Liver (tissue), 9 donors: ENCODE results near the gene CDH22. TPM values are rescaled to one million over a fixed set of nuclear protein-coding genes. Genes with fewer than 3 reads are reported as not detected.

Experiments used
- DNase-seq: peaks from one replicate; pipeline ENCODE4 v3.0.0-alpha.2; 2017; ENCODE audit warnings: low spot score
- H3K27ac ChIP-seq, 2 donors: one replicate each; pipeline ENCODE4 v1.7.0; 2013; ENCODE audit warnings: inconsistent platforms in 2 of 2, low read length in 2 of 2, control low read depth in 1 of 2, low read depth in 1 of 2, mild to moderate bottlenecking in 1 of 2
- H3K27me3 ChIP-seq, 4 donors: one replicate each; pipeline versions ENCODE4 v1.6.1 to v1.7.0; 2013; ENCODE audit warnings: low read length in 3 of 4, inconsistent platforms in 1 of 4, mild to moderate bottlenecking in 1 of 4, moderate library complexity in 1 of 4; ENCODE audit not compliant: control insufficient read depth in 4 of 4, insufficient read depth in 4 of 4
- H3K36me3 ChIP-seq, 4 donors: one replicate each; pipeline versions ENCODE4 v1.6.1 to v1.7.0; 2013; ENCODE audit warnings: low read length in 3 of 4, mild to moderate bottlenecking in 3 of 4, low read depth in 1 of 4, moderate library complexity in 1 of 4; ENCODE audit not compliant: control insufficient read depth in 4 of 4, insufficient read depth in 3 of 4
- H3K4me1 ChIP-seq, 4 donors: one replicate each; pipeline versions ENCODE4 v1.6.1 to v1.7.0; 2013; ENCODE audit warnings: low read length in 3 of 4, mild to moderate bottlenecking in 3 of 4, moderate library complexity in 1 of 4; ENCODE audit not compliant: control insufficient read depth in 4 of 4, insufficient read depth in 4 of 4
- H3K4me3 ChIP-seq, 3 donors: one replicate each; pipeline versions ENCODE4 v1.6.1 to v1.7.0; 2013; ENCODE audit warnings: low read length in 3 of 3, control low read depth in 1 of 3, low read depth in 1 of 3, mild to moderate bottlenecking in 1 of 3
- H3K9ac ChIP-seq, 2 donors: one replicate each; pipeline ENCODE4 v1.7.0; 2013; ENCODE audit warnings: low read length in 2 of 2, mild to moderate bottlenecking in 2 of 2, moderate library complexity in 2 of 2, control low read depth in 1 of 2, low read depth in 1 of 2
- H3K9me3 ChIP-seq, 4 donors: one replicate each; pipeline versions ENCODE4 v1.6.1 to v1.7.0; 2013; ENCODE audit warnings: low read length in 3 of 4; ENCODE audit not compliant: control insufficient read depth in 4 of 4
- ATF3 ChIP-seq: IDR thresholded peaks from 2 replicates; pipeline ENCODE4 v1.6.1; 2016; ENCODE audit warnings: antibody characterized with exemption
- EGR1 ChIP-seq, 2 donors: IDR thresholded peaks; 2 replicates each; pipeline ENCODE4 v1.6.1; 2016 to 2018; ENCODE audit warnings: antibody characterized with exemption in 2 of 2, low read depth in 2 of 2
- FOXA1 ChIP-seq: IDR thresholded peaks from 2 replicates; pipeline ENCODE4 v1.6.1; 2016; ENCODE audit warnings: antibody characterized with exemption
- FOXA2 ChIP-seq: IDR thresholded peaks from 2 replicates; pipeline ENCODE4 v1.6.1; 2016; ENCODE audit warnings: antibody characterized with exemption
- HNF4A ChIP-seq, 2 donors: conservative IDR thresholded peaks; 2 replicates each; pipeline ENCODE4 v1.6.1; 2016; ENCODE audit warnings: antibody characterized with exemption in 2 of 2, mild to moderate bottlenecking in 2 of 2
- HNF4G ChIP-seq: IDR thresholded peaks from 2 replicates; pipeline ENCODE4 v1.6.1; 2016; ENCODE audit warnings: antibody characterized with exemption
- RAD21 ChIP-seq, 2 donors: IDR thresholded peaks; 2 replicates each; pipeline ENCODE4 v1.6.1; 2016; ENCODE audit warnings: antibody characterized with exemption in 2 of 2, mild to moderate bottlenecking in 2 of 2
- REST ChIP-seq: IDR thresholded peaks from 2 replicates; pipeline ENCODE4 v1.6.1; 2016; ENCODE audit warnings: antibody characterized with exemption, mild to moderate bottlenecking
- SP1 ChIP-seq: IDR thresholded peaks from 2 replicates; pipeline ENCODE4 v1.6.1; 2018; ENCODE audit warnings: antibody characterized with exemption, mild to moderate bottlenecking
- TAF1 ChIP-seq: conservative IDR thresholded peaks from 2 replicates; pipeline ENCODE4 v1.6.1; 2016; ENCODE audit warnings: antibody characterized with exemption, mild to moderate bottlenecking
- YY1 ChIP-seq: IDR thresholded peaks from 2 replicates; pipeline ENCODE4 v1.6.1; 2016; ENCODE audit warnings: antibody characterized with exemption, mild to moderate bottlenecking
- ZBTB33 ChIP-seq: IDR thresholded peaks from 2 replicates; pipeline ENCODE4 v1.6.1; 2016; ENCODE audit warnings: antibody characterized with exemption
- WGBS: extraction: QIAGEN DNeasy Blood & Tissue Kit; methylation state at CpG from one replicate; pipeline ENCODE4 v1.1.7; 2013; 5-methylcytosine and 5-hydroxymethylcytosine counted together
- polyA plus RNA-seq, 2 donors: library from polyadenylated mRNA; stranded (reverse) in 1 of 2; unstranded in 1 of 2; fragments of 200-250 nt in 1 of 2; fragments of >200 nt in 1 of 2; fragmentation: Nextera tagmentation in 1 of 2; extraction: Ambion mirVana in 1 of 2; gene quantifications; one replicate each; pipeline versions ENCODE4 v1.2.1 to v1.2.3, GENCODE V29; 2013 to 2015
- total RNA-seq, 2 donors: library from RNA; depleted of rRNA; stranded (reverse); fragments of >200 nt; gene quantifications; one replicate each; pipeline ENCODE4 v1.2.3, GENCODE V29; 2014
- TF ChIP-seq, protein P1 (sequence below): IDR thresholded peaks from 2 replicates; pipeline ENCODE4 v1.6.1; 2016; ENCODE audit warnings: antibody characterized with exemption
- TF ChIP-seq, protein P2 (sequence below): fragments of 150-350 bp; IDR thresholded peaks from 2 replicates; pipeline ENCODE4 v1.5.1; 2017; ENCODE audit warnings: improper control_type of control experiment, low read depth, low read length; ENCODE audit not compliant: missing input control
- donor health status: healthy.
- donor health status: healthy.
- donor health status: healthy.
- donor health status: healthy.
- donor health status: healthy.

CDH22 gene
- total and polyA plus RNA-seq, 4 donors: 0.02 TPM; not detected in 3

DNA sequence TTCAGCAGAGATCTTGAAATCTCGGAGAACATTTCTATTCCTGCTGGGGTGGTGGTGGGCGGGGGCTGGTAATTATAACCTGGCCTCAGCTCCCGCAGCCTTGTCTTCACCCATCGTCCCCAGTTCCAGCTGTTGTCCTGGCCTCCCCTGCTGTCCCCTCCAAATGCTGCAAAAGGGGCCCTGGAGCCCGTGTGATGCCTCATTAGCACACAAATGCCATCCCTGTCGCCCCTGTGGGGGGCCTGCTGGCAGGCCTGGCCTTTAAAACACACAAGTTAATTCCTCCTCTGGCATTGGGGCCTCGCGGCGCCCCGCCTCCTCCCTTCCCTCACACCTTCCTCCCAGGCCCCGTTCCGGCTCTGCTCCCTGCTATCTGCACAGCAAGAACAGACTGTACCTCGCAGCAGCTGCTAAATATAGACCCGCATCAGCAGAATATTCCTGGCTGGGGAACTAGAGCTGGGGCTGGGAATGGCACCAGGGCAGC, 85.7 kb downstream of the CDH22 start:
- Histone ChIP-seq H3K9me3 (no peaks in the 10 kb centered on the region), H3K4me3 (no peak overlapping the region), H3K9ac (no peak overlapping the region), H3K27me3 (peaks cover 0 to 12% (median 0%) of the 10 kb centered on the region in 4 donors), H3K27ac (no peak overlapping the region), H3K4me1 (no peaks in the 10 kb centered on the region), H3K36me3 (no peaks in the 10 kb centered on the region)
- DNase-seq: no peak
- TF ChIP-seq, protein P1, sequence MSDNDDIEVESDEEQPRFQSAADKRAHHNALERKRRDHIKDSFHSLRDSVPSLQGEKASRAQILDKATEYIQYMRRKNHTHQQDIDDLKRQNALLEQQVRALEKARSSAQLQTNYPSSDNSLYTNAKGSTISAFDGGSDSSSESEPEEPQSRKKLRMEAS: no peak
- TF ChIP-seq HNF4G (no peak), FOXA2 (no peak), RAD21 (IDR thresholded peaks at IDR 0.05) (no peak), HNF4A (conservative IDR thresholded peaks at IDR 0.05) (no peak), FOXA1 (no peak), SP1 (no peak), EGR1 (IDR thresholded peaks at IDR 0.05; ENCODE audit: low read depth in 2 of 2) (no peak), ZBTB33 (no peak), TAF1 (no peak), YY1 (no peak)
- TF ChIP-seq, protein P2, sequence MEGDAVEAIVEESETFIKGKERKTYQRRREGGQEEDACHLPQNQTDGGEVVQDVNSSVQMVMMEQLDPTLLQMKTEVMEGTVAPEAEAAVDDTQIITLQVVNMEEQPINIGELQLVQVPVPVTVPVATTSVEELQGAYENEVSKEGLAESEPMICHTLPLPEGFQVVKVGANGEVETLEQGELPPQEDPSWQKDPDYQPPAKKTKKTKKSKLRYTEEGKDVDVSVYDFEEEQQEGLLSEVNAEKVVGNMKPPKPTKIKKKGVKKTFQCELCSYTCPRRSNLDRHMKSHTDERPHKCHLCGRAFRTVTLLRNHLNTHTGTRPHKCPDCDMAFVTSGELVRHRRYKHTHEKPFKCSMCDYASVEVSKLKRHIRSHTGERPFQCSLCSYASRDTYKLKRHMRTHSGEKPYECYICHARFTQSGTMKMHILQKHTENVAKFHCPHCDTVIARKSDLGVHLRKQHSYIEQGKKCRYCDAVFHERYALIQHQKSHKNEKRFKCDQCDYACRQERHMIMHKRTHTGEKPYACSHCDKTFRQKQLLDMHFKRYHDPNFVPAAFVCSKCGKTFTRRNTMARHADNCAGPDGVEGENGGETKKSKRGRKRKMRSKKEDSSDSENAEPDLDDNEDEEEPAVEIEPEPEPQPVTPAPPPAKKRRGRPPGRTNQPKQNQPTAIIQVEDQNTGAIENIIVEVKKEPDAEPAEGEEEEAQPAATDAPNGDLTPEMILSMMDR: no peak
- WGBS: 34% methylated on average over 14 of the region's 14 CpGs

DNA sequence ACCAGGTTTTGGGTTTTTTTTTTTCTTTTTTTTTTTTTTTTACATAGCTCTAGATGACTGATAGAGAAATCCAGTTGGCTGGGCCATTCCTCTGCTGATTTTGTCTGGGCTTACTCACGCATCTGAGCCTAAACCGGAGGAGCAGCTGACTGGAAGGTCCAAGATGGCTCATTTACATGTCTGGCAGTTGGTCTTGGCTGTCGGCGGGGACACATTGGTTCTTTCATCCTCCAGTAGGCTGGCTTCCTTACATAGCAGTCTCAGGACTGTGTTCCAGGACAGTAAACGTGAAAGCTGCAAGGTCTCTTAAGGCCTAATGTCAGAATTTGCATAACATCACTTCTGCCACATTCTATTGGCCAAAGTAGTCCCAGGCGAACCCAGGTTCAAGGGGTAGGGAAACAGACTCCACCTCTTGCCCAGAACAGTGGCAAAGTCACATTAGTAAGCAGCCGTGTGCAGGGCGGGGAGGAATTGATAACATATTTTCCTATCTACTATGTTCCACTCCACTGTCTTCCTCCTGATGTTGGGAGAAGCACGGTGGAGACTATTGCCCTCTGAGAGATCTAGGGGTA, 87.0 kb downstream of the CDH22 start:
- no peaks in the 10 kb centered on the region for H3K36me3 ChIP-seq
- no peak overlapping the region for H3K4me3 ChIP-seq
- H3K27ac ChIP-seq: no peak overlapping the region
- H3K4me1 ChIP-seq: no peaks in the 10 kb centered on the region
- H3K9ac ChIP-seq: no peak overlapping the region
- TF ChIP-seq TAF1: no peak
- no peak for TF ChIP-seq REST
- TF ChIP-seq HNF4A (conservative IDR thresholded peaks at IDR 0.05): no peak
- TF ChIP-seq RAD21 (IDR thresholded peaks at IDR 0.05): no peak
- no peak for TF ChIP-seq ATF3
- TF ChIP-seq YY1: no peak
- no peak for TF ChIP-seq FOXA2
- no peaks in the 10 kb centered on the region for H3K9me3 ChIP-seq
- WGBS: 79% methylated on average over 9 of the region's 9 CpGs
- H3K27me3 ChIP-seq: peaks cover 0 to 11% (median 0%) of the 10 kb centered on the region in 4 donors
- no peak for DNase-seq
